ENCODE results near the gene DOCK9. TPM values are rescaled to one million over a fixed set of nuclear protein-coding genes. Genes with fewer than 3 reads are reported as not detected.

Gene DOCK9
- total and polyA plus RNA-seq, 8 donors, result 7.5 to 26.3 (median 16.3) TPM

DNA sequence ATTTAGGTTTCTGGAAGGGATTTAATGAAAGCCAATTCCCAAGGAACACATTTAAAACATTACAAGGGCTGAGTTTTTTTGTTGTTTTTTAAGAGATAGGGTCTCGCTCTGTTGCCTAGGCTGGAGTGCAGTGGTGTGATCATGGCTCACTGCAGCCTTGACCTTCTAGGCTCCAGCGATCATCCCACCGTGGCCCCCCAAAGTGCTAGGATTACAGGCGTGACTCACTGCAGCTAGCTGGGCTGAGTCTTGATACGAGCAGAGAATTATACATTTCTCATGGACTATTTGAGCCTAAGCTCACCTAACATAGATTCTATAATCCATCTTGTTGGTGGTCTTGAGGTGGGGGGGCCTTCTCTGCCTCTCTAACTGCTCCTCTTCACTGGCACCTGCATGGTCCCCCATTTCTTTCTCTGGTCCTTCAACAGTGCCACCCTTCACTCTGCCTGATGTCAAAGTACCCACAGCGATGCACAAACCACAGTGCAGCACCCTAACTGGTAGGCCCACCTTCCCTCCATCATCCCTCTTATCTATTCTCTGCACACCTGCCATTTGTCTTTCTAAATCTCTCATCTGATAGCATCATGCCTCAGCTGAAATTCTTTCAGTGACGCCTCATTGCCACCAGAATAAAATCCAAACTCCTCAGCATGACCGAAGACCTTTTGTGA is 37.4 kb downstream of the DOCK9 start:
- DNase-seq (no peak), ATAC-seq (no peak), FAIRE-seq (no peak)
- TF ChIP-seq, protein P1, sequence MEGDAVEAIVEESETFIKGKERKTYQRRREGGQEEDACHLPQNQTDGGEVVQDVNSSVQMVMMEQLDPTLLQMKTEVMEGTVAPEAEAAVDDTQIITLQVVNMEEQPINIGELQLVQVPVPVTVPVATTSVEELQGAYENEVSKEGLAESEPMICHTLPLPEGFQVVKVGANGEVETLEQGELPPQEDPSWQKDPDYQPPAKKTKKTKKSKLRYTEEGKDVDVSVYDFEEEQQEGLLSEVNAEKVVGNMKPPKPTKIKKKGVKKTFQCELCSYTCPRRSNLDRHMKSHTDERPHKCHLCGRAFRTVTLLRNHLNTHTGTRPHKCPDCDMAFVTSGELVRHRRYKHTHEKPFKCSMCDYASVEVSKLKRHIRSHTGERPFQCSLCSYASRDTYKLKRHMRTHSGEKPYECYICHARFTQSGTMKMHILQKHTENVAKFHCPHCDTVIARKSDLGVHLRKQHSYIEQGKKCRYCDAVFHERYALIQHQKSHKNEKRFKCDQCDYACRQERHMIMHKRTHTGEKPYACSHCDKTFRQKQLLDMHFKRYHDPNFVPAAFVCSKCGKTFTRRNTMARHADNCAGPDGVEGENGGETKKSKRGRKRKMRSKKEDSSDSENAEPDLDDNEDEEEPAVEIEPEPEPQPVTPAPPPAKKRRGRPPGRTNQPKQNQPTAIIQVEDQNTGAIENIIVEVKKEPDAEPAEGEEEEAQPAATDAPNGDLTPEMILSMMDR (IDR thresholded peaks at IDR 0.05), result no peak
- H3K27me3 ChIP-seq, result no peaks in the 10 kb centered on the region
- no peaks in the 10 kb centered on the region for H3K9me3 ChIP-seq
- no peaks in the 10 kb centered on the region for H3K36me3 ChIP-seq
- no peaks in the 10 kb centered on the region for H3K4me1 ChIP-seq
- H3K4me3 ChIP-seq, result no peak overlapping the region
- 83 to 84% methylated on average over 8 of the region's 8 CpGs for WGBS, 2 donors
- no peak overlapping the region for H3K27ac ChIP-seq
- intact Hi-C loops (cut with DNase I), result no loop called here

DNA sequence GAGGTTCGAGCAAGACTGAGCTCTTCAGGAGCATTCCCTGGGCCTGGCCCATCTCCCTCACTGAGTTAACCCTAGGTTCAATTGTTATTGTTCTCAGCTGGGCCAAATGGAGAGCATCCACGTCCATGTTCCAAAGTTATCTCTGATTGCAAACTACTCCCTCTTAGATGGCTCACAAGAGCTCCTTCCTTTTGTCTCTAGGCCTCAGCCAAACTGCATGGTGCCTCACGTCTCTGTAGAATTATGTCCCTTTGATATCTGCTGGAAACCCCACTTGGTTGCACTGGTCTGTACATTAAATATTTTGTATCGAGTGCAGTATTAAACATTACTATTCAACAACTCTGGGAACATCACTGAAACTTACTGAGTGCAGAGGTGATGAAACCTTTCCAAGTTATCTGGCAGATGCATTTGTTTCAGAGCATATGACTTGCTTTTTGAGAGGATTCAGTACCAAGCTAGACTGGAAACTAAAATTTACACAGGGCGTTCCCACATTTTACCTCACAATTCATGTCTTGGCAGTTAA is 38.1 kb downstream of the DOCK9 start:
- FAIRE-seq (no peak), DNase-seq (no peak), ATAC-seq (no peak)
- 76 to 91% methylated on average over 5 of the region's 5 CpGs for WGBS, 2 donors
- TF ChIP-seq, protein P1 (IDR thresholded peaks at IDR 0.05), result no peak
- no peaks in the 10 kb centered on the region for H3K36me3 ChIP-seq
- H3K27ac ChIP-seq, result no peak overlapping the region
- H3K9me3 ChIP-seq, result no peaks in the 10 kb centered on the region
- H3K4me3 ChIP-seq, result no peak overlapping the region
- H3K4me1 ChIP-seq, result no peaks in the 10 kb centered on the region
- intact Hi-C loops (cut with DNase I), result no loop called here
- H3K27me3 ChIP-seq, result no peaks in the 10 kb centered on the region

DNA sequence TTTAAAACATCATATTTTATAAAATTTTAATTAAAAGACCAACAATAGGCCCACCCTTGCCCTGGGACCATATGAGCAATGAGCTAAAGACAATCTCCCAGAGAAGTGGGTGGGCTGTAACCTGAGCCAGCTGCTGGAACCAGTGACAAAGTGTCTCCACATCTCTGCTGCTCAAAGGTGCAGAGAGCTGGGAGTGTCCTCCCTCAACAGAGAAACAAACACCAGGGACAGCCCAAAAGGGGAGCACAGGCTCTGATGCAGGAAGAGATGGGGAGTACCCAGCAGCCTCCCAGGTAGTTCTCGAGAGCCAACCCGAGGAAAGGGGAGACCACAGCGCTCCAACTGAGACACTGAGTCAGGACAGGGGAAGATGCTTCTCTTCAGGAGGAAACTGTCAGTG is 39.1 kb downstream of the DOCK9 start:
- no peak for DNase-seq
- intact Hi-C loops (cut with DNase I), result no loop called here
- no peaks in the 10 kb centered on the region for H3K36me3 ChIP-seq
- H3K27ac ChIP-seq, result no peak overlapping the region
- H3K9me3 ChIP-seq, result no peaks in the 10 kb centered on the region
- TF ChIP-seq, protein P1 (IDR thresholded peaks at IDR 0.05), result no peak
- H3K27me3 ChIP-seq, result no peaks in the 10 kb centered on the region
- no peak for FAIRE-seq
- WGBS, 2 donors, result 92% methylated on average over 3 of the region's 3 CpGs
- ATAC-seq, result no peak
- no peak overlapping the region for H3K4me3 ChIP-seq
- no peaks in the 10 kb centered on the region for H3K4me1 ChIP-seq

DNA sequence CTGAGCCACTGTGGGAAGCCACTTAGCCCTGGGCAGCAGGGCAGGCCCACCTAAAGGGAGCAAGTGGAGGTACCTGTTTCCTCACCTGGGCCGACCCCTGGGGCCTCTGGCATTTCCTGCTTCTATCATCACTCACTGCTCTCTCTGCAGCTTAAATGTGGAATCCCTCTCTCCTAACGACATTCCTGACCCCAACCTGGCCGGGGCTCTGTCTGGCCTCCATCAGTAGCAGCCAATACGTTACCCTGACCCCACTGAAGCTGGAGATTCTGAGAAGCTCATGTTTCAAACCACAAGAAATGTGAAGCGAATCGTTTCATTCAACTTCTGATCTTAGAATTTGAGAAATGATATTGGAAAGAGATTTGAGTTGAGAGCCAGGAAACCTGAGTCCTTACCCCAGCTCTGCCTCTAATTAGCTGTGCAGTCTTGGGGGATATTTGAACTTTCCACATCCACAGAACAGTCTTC is 39.9 kb downstream of the DOCK9 start:
- 78 to 82% methylated on average over 6 of the region's 6 CpGs for WGBS, 2 donors
- no peak overlapping the region for H3K4me3 ChIP-seq
- no peaks in the 10 kb centered on the region for H3K9me3 ChIP-seq
- intact Hi-C loops (cut with DNase I), result no loop called here
- DNase-seq (no peak), FAIRE-seq (no peak), ATAC-seq (no peak)
- H3K27me3 ChIP-seq, result no peaks in the 10 kb centered on the region
- no peak overlapping the region for H3K27ac ChIP-seq
- no peaks in the 10 kb centered on the region for H3K36me3 ChIP-seq
- TF ChIP-seq, protein P1 (IDR thresholded peaks at IDR 0.05), result no peak
- H3K4me1 ChIP-seq, result no peaks in the 10 kb centered on the region

DNA sequence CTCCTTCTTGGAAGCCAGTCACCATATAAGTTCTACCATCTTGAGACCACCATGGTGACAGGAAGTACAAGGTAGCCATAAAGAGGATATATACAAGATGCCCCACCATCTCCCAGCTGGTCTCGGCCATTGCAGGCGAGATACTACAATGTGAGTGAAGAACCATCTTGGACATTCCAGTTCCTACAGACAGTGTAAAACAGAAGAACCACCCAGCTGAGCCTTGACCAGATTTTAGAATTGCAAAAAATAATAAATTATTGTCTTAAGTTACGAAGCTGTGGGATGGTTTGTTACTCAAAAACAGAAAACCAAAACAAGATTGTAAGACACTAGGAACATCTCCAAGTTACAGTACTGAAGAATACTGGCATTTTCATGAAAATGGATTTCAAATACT is 43.6 kb downstream of the DOCK9 start:
- 98 to 99% methylated on average over 3 of the region's 3 CpGs for WGBS, 2 donors
- H3K27ac ChIP-seq, result no peak overlapping the region
- H3K4me1 ChIP-seq, result no peaks in the 10 kb centered on the region
- H3K9me3 ChIP-seq, result no peaks in the 10 kb centered on the region
- intact Hi-C loops (cut with DNase I), result no loop called here
- ATAC-seq, result no peak
- no peak overlapping the region for H3K4me3 ChIP-seq
- H3K36me3 ChIP-seq, result no peaks in the 10 kb centered on the region
- DNase-seq, result no peak
- FAIRE-seq, result no peak
- no peaks in the 10 kb centered on the region for H3K27me3 ChIP-seq
- TF ChIP-seq, protein P1 (IDR thresholded peaks at IDR 0.05), result no peak

All from pancreas (tissue), 10 donors.